ENCODE measurements around the gene UBE3B. TPM values are rescaled to one million over a fixed set of nuclear protein-coding genes. Genes with fewer than 3 reads are reported as not detected.

The UBE3B gene
- total RNA-seq, 2 experiments from 2014 or later, result 35.2 to 37.5 TPM

- POLR2A ChIA-PET, result no interaction called here
- no peaks in the 10 kb centered on the region for H3K36me3 Mint-ChIP-seq (ENCODE audit: low read depth)
- DNase-seq, result no peak
- no peak overlapping the region for H3K4me3 Mint-ChIP-seq
- peaks cover 12% of the 10 kb centered on the region for H3K27me3 Mint-ChIP-seq
- no peak overlapping the region for H3K27ac Mint-ChIP-seq
- CTCF ChIA-PET, result no interaction called here
- H3K4me1 Mint-ChIP-seq, result peaks cover 12% of the 10 kb centered on the region
- H3K9me3 Mint-ChIP-seq, result no peaks in the 10 kb centered on the region
Measured at GRCh38 chr12:109548258-109548657, 70.8 kb downstream of the UBE3B start.

DNA sequence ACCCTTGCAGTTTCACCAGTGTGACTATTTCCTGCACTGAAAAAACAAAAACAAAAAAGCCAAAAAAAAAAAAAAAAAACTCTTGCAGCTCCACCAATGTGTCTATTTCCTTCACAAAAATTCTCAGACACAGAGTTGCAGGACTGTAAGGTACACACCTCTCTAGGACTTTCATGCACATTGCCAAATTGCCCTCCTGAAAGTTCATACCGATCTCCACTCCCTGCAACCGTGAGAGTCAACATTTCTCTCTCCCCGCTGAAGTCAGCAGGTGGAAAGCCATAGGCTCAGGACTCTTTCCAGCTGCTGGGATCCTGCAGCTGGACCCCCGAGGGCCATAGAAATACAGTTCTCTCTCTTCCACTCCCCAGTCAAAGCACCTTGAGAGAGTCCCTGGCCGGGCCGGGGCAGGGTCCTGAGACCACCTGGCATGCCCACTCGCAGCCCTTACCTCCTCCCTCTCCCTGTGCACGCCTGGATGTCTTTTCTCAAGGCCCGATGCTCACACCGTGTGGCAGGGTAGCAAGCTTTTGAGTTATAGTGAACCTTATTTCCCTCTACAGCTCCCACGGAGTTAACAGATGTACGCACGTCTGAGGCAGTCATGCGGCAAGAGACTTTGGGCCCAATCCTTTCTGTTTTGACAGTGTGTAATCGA is 72.3 kb downstream of the UBE3B start:
- ChIA-PET CTCF (interaction anchor here (1.5 kb wide), 1 partner anchor 30 kb away, joined by 3 read pairs; no protein-coding TSS in a partner anchor), POLR2A (interaction anchor here (0.6 kb wide), 1 partner anchor 518 kb away, joined by 3 read pairs; no protein-coding TSS in a partner anchor)
- H3K27ac Mint-ChIP-seq, result no peak overlapping the region
- H3K36me3 Mint-ChIP-seq (ENCODE audit: low read depth), result no peaks in the 10 kb centered on the region
- peaks cover 12% of the 10 kb centered on the region for H3K27me3 Mint-ChIP-seq
- no peaks in the 10 kb centered on the region for H3K9me3 Mint-ChIP-seq
- peaks cover 8% of the 10 kb centered on the region for H3K4me1 Mint-ChIP-seq
- no peak overlapping the region for H3K4me3 Mint-ChIP-seq
- DNase-seq, result no peak

GRCh38 chr12:109550281-109550680 is 72.8 kb downstream of the UBE3B start:
- CTCF ChIA-PET, result interaction anchor here (0.7 to 1.5 kb wide), 2 partner anchors 31 to 1395 kb away, joined by 3 read pairs; no protein-coding TSS in a partner anchor

GRCh38 chr12:109551108-109551507 is 73.7 kb downstream of the UBE3B start:
- POLR2A ChIA-PET, result interaction anchor here (1.4 kb wide), 1 partner anchor 22 kb away, joined by 5 read pairs; the partner anchor contains the start of genes MMAB and MVK

More at GRCh38 chr12:109550281-109550680, 72.8 kb downstream of the UBE3B start:
- H3K4me1 Mint-ChIP-seq, result peaks cover 3% of the 10 kb centered on the region
- peaks cover 12% of the 10 kb centered on the region for H3K27me3 Mint-ChIP-seq
- H3K36me3 Mint-ChIP-seq (ENCODE audit: low read depth), result no peaks in the 10 kb centered on the region
- H3K9me3 Mint-ChIP-seq, result no peaks in the 10 kb centered on the region
- POLR2A ChIA-PET, result interaction anchor here (0.6 kb wide), 1 partner anchor 518 kb away, joined by 3 read pairs; no protein-coding TSS in a partner anchor
- no peak overlapping the region for H3K4me3 Mint-ChIP-seq
- no peak overlapping the region for H3K27ac Mint-ChIP-seq
- DNase-seq, result no peak

GRCh38 chr12:109552971-109553370 is 75.5 kb downstream of the UBE3B start:
- H3K27ac Mint-ChIP-seq, result no peak overlapping the region
- H3K27me3 Mint-ChIP-seq, result peaks cover 2% of the 10 kb centered on the region
- no peak overlapping the region for H3K4me3 Mint-ChIP-seq
- H3K36me3 Mint-ChIP-seq (ENCODE audit: low read depth), result no peaks in the 10 kb centered on the region
- ChIA-PET POLR2A (no interaction called here), CTCF (interaction anchor here (0.9 to 1.4 kb wide), 2 partner anchors 33 to 251 kb away, joined by 3 to 5 read pairs; no protein-coding TSS in a partner anchor)
- DNase-seq, result no peak
- no peaks in the 10 kb centered on the region for H3K9me3 Mint-ChIP-seq
- peaks cover 1% of the 10 kb centered on the region for H3K4me1 Mint-ChIP-seq

More at GRCh38 chr12:109551108-109551507, 73.7 kb downstream of the UBE3B start:
- DNase-seq, result no peak
- H3K4me3 Mint-ChIP-seq, result no peak overlapping the region
- no peak overlapping the region for H3K27ac Mint-ChIP-seq
- H3K27me3 Mint-ChIP-seq, result peaks cover 12% of the 10 kb centered on the region
- CTCF ChIA-PET, result interaction anchor here (0.5 kb wide), 1 partner anchor 221 kb away, joined by 3 read pairs; no protein-coding TSS in a partner anchor
- no peaks in the 10 kb centered on the region for H3K36me3 Mint-ChIP-seq (ENCODE audit: low read depth)
- no peaks in the 10 kb centered on the region for H3K9me3 Mint-ChIP-seq
- peaks cover 1% of the 10 kb centered on the region for H3K4me1 Mint-ChIP-seq

DNA sequence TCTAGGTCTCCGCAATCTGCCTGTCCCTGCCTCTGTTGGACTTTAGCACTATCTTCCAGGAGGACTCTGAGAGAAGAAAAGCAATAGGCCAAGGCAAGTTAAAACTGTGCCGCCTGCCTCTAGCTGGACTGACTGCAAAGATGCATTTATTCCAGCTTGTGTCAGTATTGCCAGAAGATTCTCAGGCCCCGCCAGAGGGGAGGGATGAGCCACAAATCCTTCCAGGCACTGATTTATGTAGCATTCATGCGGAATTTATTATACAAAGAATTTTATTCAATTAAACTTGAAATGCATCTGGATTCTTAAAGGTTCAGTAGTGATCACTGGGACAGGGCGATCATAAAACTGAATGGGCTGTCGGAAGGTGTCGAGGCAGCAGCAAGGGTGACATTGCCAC is 76.0 kb downstream of the UBE3B start:
- ChIA-PET POLR2A (no interaction called here), CTCF (interaction anchor here (0.9 kb wide), 1 partner anchor 251 kb away, joined by 3 read pairs; no protein-coding TSS in a partner anchor)
- no peaks in the 10 kb centered on the region for H3K9me3 Mint-ChIP-seq
- no peak overlapping the region for H3K4me3 Mint-ChIP-seq
- no peak for DNase-seq
- no peaks in the 10 kb centered on the region for H3K36me3 Mint-ChIP-seq (ENCODE audit: low read depth)
- H3K4me1 Mint-ChIP-seq, result peaks cover 1% of the 10 kb centered on the region
- H3K27me3 Mint-ChIP-seq, result no peaks in the 10 kb centered on the region
- H3K27ac Mint-ChIP-seq, result no peak overlapping the region

GRCh38 chr12:109553906-109554500 is 76.6 kb downstream of the UBE3B start:
- Mint-ChIP-seq H3K9me3 (no peaks in the 10 kb centered on the region), H3K4me3 (no peak overlapping the region), H3K27me3 (no peaks in the 10 kb centered on the region), H3K36me3 (ENCODE audit: low read depth) (no peaks in the 10 kb centered on the region), H3K27ac (no peak overlapping the region), H3K4me1 (peaks cover 1% of the 10 kb centered on the region)
- CTCF ChIA-PET, result no interaction called here
- DNase-seq, result no peak
- POLR2A ChIA-PET, result no interaction called here

- no peak for DNase-seq
- ChIA-PET CTCF (interaction anchor here (0.7 kb wide), 1 partner anchor 203 kb away, joined by 5 read pairs; no protein-coding TSS in a partner anchor), POLR2A (no interaction called here)
- Mint-ChIP-seq H3K27ac (no peak overlapping the region), H3K4me3 (no peak overlapping the region), H3K4me1 (no peaks in the 10 kb centered on the region), H3K27me3 (no peaks in the 10 kb centered on the region), H3K36me3 (ENCODE audit: low read depth) (no peaks in the 10 kb centered on the region), H3K9me3 (no peaks in the 10 kb centered on the region)
Measured at GRCh38 chr12:109554761-109555160, 77.3 kb downstream of the UBE3B start.

GRCh38 chr12:109555431-109556315 is 78.2 kb downstream of the UBE3B start:
- no peak overlapping the region for H3K4me3 Mint-ChIP-seq
- no peaks in the 10 kb centered on the region for H3K36me3 Mint-ChIP-seq (ENCODE audit: low read depth)
- CTCF ChIA-PET, result interaction anchor here (0.7 kb wide), 1 partner anchor 202 kb away, joined by 5 read pairs; no protein-coding TSS in a partner anchor
- H3K4me1 Mint-ChIP-seq, result no peaks in the 10 kb centered on the region
- no peaks in the 10 kb centered on the region for H3K9me3 Mint-ChIP-seq
- POLR2A ChIA-PET, result no interaction called here
- no peak overlapping the region for H3K27ac Mint-ChIP-seq
- no peak for DNase-seq
- no peaks in the 10 kb centered on the region for H3K27me3 Mint-ChIP-seq

DNA sequence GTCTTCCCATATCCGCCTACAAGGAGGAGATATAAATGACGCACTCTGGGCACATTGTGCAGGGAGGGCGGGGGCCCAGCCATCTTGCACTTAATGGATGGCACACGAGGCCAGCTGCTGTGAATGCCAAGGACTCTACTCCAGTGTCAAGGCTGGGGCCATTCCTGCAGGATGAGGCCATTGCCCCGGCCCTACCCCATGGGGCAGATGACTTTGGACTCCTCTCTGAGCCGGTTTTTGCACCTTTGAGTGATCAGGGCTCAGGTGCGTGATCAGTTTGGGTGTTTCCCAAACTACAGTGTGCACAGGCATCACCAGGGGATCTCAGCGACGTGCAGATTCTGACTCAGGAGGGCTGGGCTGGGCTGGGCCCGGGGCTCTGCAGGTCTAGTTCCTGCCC is 79.8 kb downstream of the UBE3B start:
- Mint-ChIP-seq H3K36me3 (ENCODE audit: low read depth) (peaks cover 12% of the 10 kb centered on the region), H3K27ac (no peak overlapping the region), H3K9me3 (peaks cover 5% of the 10 kb centered on the region), H3K4me3 (no peak overlapping the region), H3K4me1 (no peaks in the 10 kb centered on the region), H3K27me3 (no peaks in the 10 kb centered on the region)
- ChIA-PET POLR2A (no interaction called here), CTCF (no interaction called here)
- no peak for DNase-seq

DNA sequence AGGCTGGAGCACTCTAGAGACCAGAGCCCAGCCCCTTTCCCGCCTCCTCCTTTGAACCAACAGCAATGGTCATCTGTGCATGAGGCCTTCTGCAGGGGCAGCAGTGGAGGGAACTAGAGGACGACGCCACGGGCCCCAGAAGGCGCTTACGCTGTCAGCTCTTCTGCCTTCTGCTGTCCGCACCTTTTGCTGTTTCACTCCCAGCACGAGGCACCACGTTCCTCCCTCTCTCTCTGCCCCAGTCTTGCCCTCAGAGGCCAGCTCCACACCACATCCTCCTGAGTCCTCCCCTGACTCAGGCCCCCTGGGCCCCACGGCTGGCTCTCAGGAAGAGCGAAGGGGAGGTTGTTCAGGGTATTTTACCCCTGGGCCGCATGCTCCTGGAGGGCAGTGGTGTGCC is 80.4 kb downstream of the UBE3B start:
- H3K4me3 Mint-ChIP-seq, result no peak overlapping the region
- H3K9me3 Mint-ChIP-seq, result peaks cover 8% of the 10 kb centered on the region
- no peak overlapping the region for H3K27ac Mint-ChIP-seq
- no peak for DNase-seq
- no peaks in the 10 kb centered on the region for H3K27me3 Mint-ChIP-seq
- CTCF ChIA-PET, result no interaction called here
- no peaks in the 10 kb centered on the region for H3K4me1 Mint-ChIP-seq
- POLR2A ChIA-PET, result no interaction called here
- peaks cover 18% of the 10 kb centered on the region for H3K36me3 Mint-ChIP-seq (ENCODE audit: low read depth)

DNA sequence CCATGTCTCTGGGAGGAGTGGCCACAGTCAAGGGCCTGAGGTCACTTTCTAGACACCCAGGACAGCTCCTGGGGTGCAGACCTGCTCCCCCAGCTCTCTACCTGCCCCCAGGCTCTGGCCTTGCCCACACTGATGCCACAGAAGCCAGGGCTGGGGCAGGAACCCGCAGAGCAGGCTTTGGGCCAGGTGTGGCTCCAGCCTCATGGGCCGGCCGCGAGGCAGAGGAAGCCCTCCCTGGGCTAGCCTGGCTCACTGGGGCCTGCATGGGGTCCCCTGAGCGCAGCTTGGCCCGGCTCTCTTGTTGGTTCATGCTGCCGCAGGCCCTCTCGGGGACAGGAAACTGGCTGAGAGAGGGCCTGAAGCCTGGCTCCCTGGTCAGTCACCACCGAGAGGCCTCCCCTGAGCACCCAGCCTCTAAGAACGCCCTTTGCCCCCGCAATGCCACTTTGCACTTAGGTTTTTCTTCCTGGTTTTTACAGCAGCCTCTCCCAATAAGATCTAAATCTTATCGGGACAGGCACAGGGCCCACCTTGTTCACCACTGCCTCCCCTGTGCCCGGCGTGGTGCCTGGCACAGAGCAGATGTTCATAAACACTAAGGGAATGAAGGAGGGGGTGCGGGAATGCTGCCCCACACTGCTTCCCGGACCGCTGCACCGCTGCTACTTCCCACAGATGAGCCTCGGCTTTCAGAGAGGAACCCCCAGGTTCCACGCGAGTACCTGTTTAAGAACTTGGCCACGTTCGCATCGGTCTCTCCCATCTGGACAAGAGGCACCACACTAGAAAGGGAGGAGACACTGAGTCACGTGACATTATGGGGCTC is 81.2 kb downstream of the UBE3B start:
- Mint-ChIP-seq H3K4me1 (no peaks in the 10 kb centered on the region), H3K27me3 (no peaks in the 10 kb centered on the region), H3K36me3 (ENCODE audit: low read depth) (peaks cover 22% of the 10 kb centered on the region), H3K9me3 (peaks cover 8% of the 10 kb centered on the region), H3K4me3 (no peak overlapping the region), H3K27ac (no peak overlapping the region)
- CTCF ChIA-PET, result no interaction called here
- POLR2A ChIA-PET, result no interaction called here
- no peak for DNase-seq

Data from activated CD4-positive, alpha-beta memory T cell treated with anti-CD3 and anti-CD28 coated beads, Interleukin-2, amount 10 ng/mL, durations not matched to agents 7 days and 5 days (primary cell).